ENCODE results near the gene DPF1.

DPF1 gene

DNA sequence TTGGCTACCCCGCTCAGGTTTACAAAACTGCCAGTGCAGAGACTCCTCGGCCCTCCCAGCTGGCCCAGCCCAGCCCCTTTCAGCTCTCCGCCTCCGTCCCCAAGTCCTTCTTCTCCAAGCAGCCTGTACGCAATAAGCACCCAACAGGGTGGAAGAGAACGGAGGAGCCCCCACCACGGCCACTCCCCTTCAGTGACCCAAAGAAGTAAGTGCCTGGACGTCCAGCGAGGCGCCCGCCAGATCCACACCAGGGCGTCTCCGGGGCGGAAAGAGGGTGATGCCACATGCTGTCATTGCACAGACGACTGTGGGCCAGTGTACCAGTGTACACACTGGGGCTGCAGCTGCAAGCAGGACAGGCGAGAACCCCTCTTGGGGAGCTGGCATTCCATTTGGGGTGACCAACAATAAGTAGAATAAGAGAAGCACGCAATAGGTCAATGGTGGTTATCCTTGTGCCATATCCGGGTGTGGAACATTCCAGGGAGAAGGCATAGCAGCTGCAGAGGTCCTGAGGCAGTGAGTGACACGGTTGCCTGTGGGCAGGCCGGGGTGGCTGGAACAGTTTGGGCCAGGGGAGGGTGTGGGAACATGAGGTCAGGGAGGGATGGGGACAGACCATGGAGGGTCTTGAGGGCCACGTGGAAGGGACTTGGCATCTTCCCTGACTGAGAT, 41.3 kb downstream of the DPF1 start:
- H3K27ac ChIP-seq = no peak overlapping the region
- H3K9me3 ChIP-seq (ENCODE audit: low read depth, low read length) = 0 out of 2 replicates have a peak, but pooled peaks cover 5% of the 10 kb centered on the region
- no peak overlapping the region for H3K9ac ChIP-seq (ENCODE audit: insufficient read length)
- TF ChIP-seq EZH2 (IDR thresholded peaks at IDR 0.05) = no peak
- no peak for TF ChIP-seq POLR2AphosphoS5 (IDR thresholded peaks at IDR 0.05; ENCODE audit: borderline replicate concordance, low read depth, low read length)
- TF ChIP-seq FOXP2 (optimal IDR thresholded peaks at IDR 0.05; ENCODE audit: control extremely low read depth, extremely low read length, insufficient read depth) = no peak
- no peak for DNase-seq (ENCODE audit: low read depth, low spot score)
- no peaks in the 10 kb centered on the region for H3K36me3 ChIP-seq (ENCODE audit: insufficient read depth, low read length)
- H3K4me3 ChIP-seq = no peak overlapping the region

- no peak for TF ChIP-seq POLR2AphosphoS5 (IDR thresholded peaks at IDR 0.05; ENCODE audit: borderline replicate concordance, low read depth, low read length)
- TF ChIP-seq FOXP2 (optimal IDR thresholded peaks at IDR 0.05; ENCODE audit: control extremely low read depth, extremely low read length, insufficient read depth) = no peak
- Histone ChIP-seq H3K36me3 (ENCODE audit: insufficient read depth, low read length) (no peaks in the 10 kb centered on the region), H3K27ac (no peak overlapping the region), H3K9ac (ENCODE audit: insufficient read length) (no peak overlapping the region), H3K4me3 (no peak overlapping the region), H3K9me3 (ENCODE audit: low read depth, low read length) (0 out of 2 replicates have a peak, but pooled peaks cover 5% of the 10 kb centered on the region)
- DNase-seq (ENCODE audit: low read depth, low spot score) = no peak
Observed at GRCh38 chr19:38180071-38180470, 44.0 kb downstream of the DPF1 start.

- Histone ChIP-seq H3K27ac (no peak overlapping the region), H3K9ac (ENCODE audit: insufficient read length) (no peak overlapping the region), H3K9me3 (ENCODE audit: low read depth, low read length) (no peaks in the 10 kb centered on the region), H3K4me3 (no peak overlapping the region), H3K36me3 (ENCODE audit: insufficient read depth, low read length) (no peaks in the 10 kb centered on the region)
- TF ChIP-seq POLR2AphosphoS5 (IDR thresholded peaks at IDR 0.05; ENCODE audit: borderline replicate concordance, low read depth, low read length) = no peak
- no peak for TF ChIP-seq FOXP2 (optimal IDR thresholded peaks at IDR 0.05; ENCODE audit: control extremely low read depth, extremely low read length, insufficient read depth)
- no peak for TF ChIP-seq EZH2 (IDR thresholded peaks at IDR 0.05)
- no peak for DNase-seq (ENCODE audit: low read depth, low spot score)
Observed at GRCh38 chr19:38175422-38175821, 48.6 kb downstream of the DPF1 start.

DNA sequence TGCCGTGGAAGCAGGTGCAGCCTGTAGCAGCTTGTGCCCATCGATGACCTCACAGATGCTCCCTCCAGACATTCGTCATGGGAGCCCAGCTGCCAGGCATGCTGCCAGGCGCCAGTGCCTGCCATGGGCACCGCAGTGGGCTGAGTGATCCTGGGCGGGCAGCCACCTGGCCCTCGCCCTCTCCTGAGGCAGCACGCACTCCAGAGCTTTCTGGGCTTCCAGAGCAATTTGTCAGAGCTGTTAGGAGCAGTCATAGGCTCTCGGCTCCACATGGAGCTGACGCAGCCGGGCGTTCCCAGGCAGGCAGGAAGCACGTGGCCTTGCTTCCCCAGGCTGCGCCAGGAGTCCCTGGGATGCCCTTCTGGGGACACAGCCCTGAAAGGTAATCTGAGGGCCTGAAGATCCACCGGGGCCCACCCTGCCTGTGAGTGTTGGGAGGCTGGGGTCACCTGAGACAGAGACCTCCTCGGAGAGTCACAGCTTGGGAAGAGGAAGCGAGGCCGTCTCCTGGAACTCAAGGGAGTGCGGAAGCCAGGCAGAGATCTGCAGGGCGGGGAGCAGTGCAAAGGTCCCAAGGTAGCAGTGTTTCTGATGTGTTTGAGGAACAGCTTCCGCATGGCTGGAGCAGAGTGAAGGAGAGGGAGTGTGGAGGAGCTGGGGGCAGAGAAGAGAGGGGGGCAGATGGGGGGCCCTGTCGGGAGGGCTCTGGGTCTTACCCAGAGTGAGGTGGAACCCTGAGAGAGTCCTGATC, 50.6 kb downstream of the DPF1 start:
- Histone ChIP-seq H3K36me3 (ENCODE audit: insufficient read depth, low read length) (no peaks in the 10 kb centered on the region), H3K9ac (ENCODE audit: insufficient read length) (no peak overlapping the region), H3K4me3 (no peak overlapping the region), H3K9me3 (ENCODE audit: low read depth, low read length) (no peaks in the 10 kb centered on the region), H3K27ac (no peak overlapping the region)
- DNase-seq (ENCODE audit: low read depth, low spot score) = no peak
- TF ChIP-seq EZH2 (IDR thresholded peaks at IDR 0.05) (no peak), POLR2AphosphoS5 (IDR thresholded peaks at IDR 0.05; ENCODE audit: borderline replicate concordance, low read depth, low read length) (no peak), FOXP2 (optimal IDR thresholded peaks at IDR 0.05; ENCODE audit: control extremely low read depth, extremely low read length, insufficient read depth) (no peak)

DNA sequence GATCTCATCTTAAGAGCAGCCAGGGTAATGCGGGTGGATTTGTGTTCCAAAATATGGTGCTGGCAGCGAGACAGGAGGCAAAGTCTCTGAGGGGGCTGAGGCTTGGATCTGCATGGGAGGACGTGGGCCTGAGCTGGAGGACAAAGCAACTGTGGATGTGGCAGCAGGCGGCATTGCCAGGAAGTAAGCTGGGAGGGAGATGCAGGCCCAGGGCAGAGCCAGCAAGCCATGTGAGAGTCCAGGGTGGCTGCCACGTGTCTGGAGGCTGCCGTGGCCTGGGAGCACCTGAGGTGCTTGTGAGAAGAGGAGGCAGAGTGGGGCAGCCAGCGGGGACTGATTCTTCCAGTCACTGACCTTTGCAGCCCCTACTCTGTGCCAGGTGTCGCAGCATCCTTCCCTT, 52.0 kb downstream of the DPF1 start:
- H3K9me3 ChIP-seq (ENCODE audit: low read depth, low read length) = no peaks in the 10 kb centered on the region
- H3K4me3 ChIP-seq = no peak overlapping the region
- TF ChIP-seq POLR2AphosphoS5 (IDR thresholded peaks at IDR 0.05; ENCODE audit: borderline replicate concordance, low read depth, low read length) = no peak
- no peak overlapping the region for H3K9ac ChIP-seq (ENCODE audit: insufficient read length)
- no peak overlapping the region for H3K27ac ChIP-seq
- no peak for DNase-seq (ENCODE audit: low read depth, low spot score)
- no peaks in the 10 kb centered on the region for H3K36me3 ChIP-seq (ENCODE audit: insufficient read depth, low read length)

DNA sequence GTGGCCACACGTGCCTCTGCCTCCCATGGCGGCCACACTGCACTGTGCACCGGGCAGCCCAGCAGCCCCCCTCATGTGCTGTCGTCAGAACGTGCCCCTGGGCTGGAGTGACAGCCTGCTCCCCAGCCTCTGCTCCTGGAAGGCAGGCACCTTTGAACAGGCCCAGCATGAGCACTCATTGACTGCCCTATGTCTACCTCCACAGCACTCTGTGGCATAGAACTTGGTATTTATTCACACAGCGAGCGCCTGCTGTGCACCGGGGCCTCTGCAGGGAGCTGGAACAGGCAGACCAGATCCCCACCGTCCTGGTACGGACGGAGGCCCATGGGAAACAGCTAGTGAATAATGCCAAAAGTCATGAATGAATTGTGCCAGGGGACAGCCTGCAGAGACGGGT, 53.7 kb downstream of the DPF1 start:
- Histone ChIP-seq H3K9ac (ENCODE audit: insufficient read length) (no peak overlapping the region), H3K9me3 (ENCODE audit: low read depth, low read length) (no peaks in the 10 kb centered on the region), H3K4me3 (no peak overlapping the region), H3K27ac (no peak overlapping the region), H3K36me3 (ENCODE audit: insufficient read depth, low read length) (no peaks in the 10 kb centered on the region)
- TF ChIP-seq FOXP2 (optimal IDR thresholded peaks at IDR 0.05; ENCODE audit: control extremely low read depth, extremely low read length, insufficient read depth) (no peak), POLR2AphosphoS5 (IDR thresholded peaks at IDR 0.05; ENCODE audit: borderline replicate concordance, low read depth, low read length) (no peak), EZH2 (IDR thresholded peaks at IDR 0.05) (no peak)
- DNase-seq (ENCODE audit: low read depth, low spot score) = no peak

GRCh38 chr19:38168637-38169036, 55.4 kb downstream of the DPF1 start:
- Histone ChIP-seq H3K9me3 (ENCODE audit: low read depth, low read length) (no peaks in the 10 kb centered on the region), H3K9ac (ENCODE audit: insufficient read length) (no peak overlapping the region), H3K36me3 (ENCODE audit: insufficient read depth, low read length) (no peaks in the 10 kb centered on the region), H3K4me3 (no peak overlapping the region), H3K27ac (no peak overlapping the region)
- TF ChIP-seq EZH2 (IDR thresholded peaks at IDR 0.05) (no peak), FOXP2 (optimal IDR thresholded peaks at IDR 0.05; ENCODE audit: control extremely low read depth, extremely low read length, insufficient read depth) (no peak), POLR2AphosphoS5 (IDR thresholded peaks at IDR 0.05; ENCODE audit: borderline replicate concordance, low read depth, low read length) (no peak)
- no peak for DNase-seq (ENCODE audit: low read depth, low spot score)

GRCh38 chr19:38165335-38165734, 58.7 kb downstream of the DPF1 start:
- Histone ChIP-seq H3K27ac (no peak overlapping the region), H3K36me3 (ENCODE audit: insufficient read depth, low read length) (no peaks in the 10 kb centered on the region; the same call in 1 of the 2 replicates), H3K9ac (ENCODE audit: insufficient read length) (no peak overlapping the region), H3K4me3 (no peak overlapping the region), H3K9me3 (ENCODE audit: low read depth, low read length) (0 out of 2 replicates have a peak, but pooled peaks cover 4% of the 10 kb centered on the region)
- no peak for DNase-seq (ENCODE audit: low read depth, low spot score)
- TF ChIP-seq EZH2 (IDR thresholded peaks at IDR 0.05) = no peak
- no peak for TF ChIP-seq FOXP2 (optimal IDR thresholded peaks at IDR 0.05; ENCODE audit: control extremely low read depth, extremely low read length, insufficient read depth)
- no peak for TF ChIP-seq POLR2AphosphoS5 (IDR thresholded peaks at IDR 0.05; ENCODE audit: borderline replicate concordance, low read depth, low read length)

All from SK-N-MC (cell line).